ENCODE data around the gene CTDSPL. TPM values are rescaled to one million over a fixed set of nuclear protein-coding genes. Genes with fewer than 3 reads are reported as not detected.

CTDSPL gene
- total RNA-seq, 3 donors from 2014 or later (not counting 1 experiment from before 2014, with no cell fraction given) = 0.50 to 3.4 (median 1.8) TPM

- no peak for ATAC-seq
- Histone ChIP-seq H3K27ac (ENCODE audit: low read length) (no peak overlapping the region), H3K9me3 (ENCODE audit: control insufficient read depth, insufficient read depth, low read length) (no peaks in the 10 kb centered on the region), H3K4me1 (ENCODE audit: control insufficient read depth, insufficient read depth, low read length) (no peaks in the 10 kb centered on the region), H3K27me3 (ENCODE audit: control insufficient read depth, insufficient read depth, low read length) (no peaks in the 10 kb centered on the region), H3K4me3 (ENCODE audit: low read length) (no peak overlapping the region), H3K36me3 (ENCODE audit: control insufficient read depth, insufficient read depth, low read length) (no peaks in the 10 kb centered on the region)
- no peak for DNase-seq
- Mint-ChIP-seq H3K36me3 (no peaks in the 10 kb centered on the region), H3K27me3 (ENCODE audit: low read depth in 2 of 2) (peaks cover 0 to 14% of the 10 kb centered on the region in 2 donors), H3K27ac (no peak overlapping the region), H3K4me3 (no peak overlapping the region), H3K9me3 (no peaks in the 10 kb centered on the region), H3K4me1 (no peaks in the 10 kb centered on the region)
- intact Hi-C loops (cut with micrococcal nuclease) = no loop called here
- TF ChIP-seq CTCF (IDR thresholded peaks at IDR 0.05) = no peak
- WGBS (ENCODE audit: insufficient coverage) = 95% methylated on average over 2 of the region's 2 CpGs
Observed at GRCh38 chr3:37816271-37816670, 45.4 kb upstream of the CTDSPL start.

- peaks cover 0 to 14% of the 10 kb centered on the region in 2 donors for H3K27me3 Mint-ChIP-seq (ENCODE audit: low read depth in 2 of 2)
- Histone ChIP-seq H3K4me1 (ENCODE audit: control insufficient read depth, insufficient read depth, low read length) (no peaks in the 10 kb centered on the region), H3K9me3 (ENCODE audit: control insufficient read depth, insufficient read depth, low read length) (no peaks in the 10 kb centered on the region), H3K36me3 (ENCODE audit: control insufficient read depth, insufficient read depth, low read length) (no peaks in the 10 kb centered on the region), H3K4me3 (ENCODE audit: low read length) (no peak overlapping the region), H3K27me3 (ENCODE audit: control insufficient read depth, insufficient read depth, low read length) (no peaks in the 10 kb centered on the region), H3K27ac (ENCODE audit: low read length) (no peak overlapping the region)
- DNase-seq (no peak), ATAC-seq (no peak)
- intact Hi-C loops (cut with micrococcal nuclease) = no loop called here
- H3K27ac Mint-ChIP-seq = no peak overlapping the region
- WGBS (ENCODE audit: insufficient coverage) = 95% methylated on average over 2 of the region's 3 CpGs
- no peak overlapping the region for H3K4me3 Mint-ChIP-seq
- no peak for TF ChIP-seq CTCF (IDR thresholded peaks at IDR 0.05)
- H3K36me3 Mint-ChIP-seq = no peaks in the 10 kb centered on the region
- H3K4me1 Mint-ChIP-seq = no peaks in the 10 kb centered on the region
- no peaks in the 10 kb centered on the region for H3K9me3 Mint-ChIP-seq
Observed at GRCh38 chr3:37819591-37819990, 42.1 kb upstream of the CTDSPL start.

- Mint-ChIP-seq H3K4me1 (no peaks in the 10 kb centered on the region), H3K27me3 (ENCODE audit: low read depth in 2 of 2) (peaks cover 0 to 14% of the 10 kb centered on the region in 2 donors), H3K36me3 (no peaks in the 10 kb centered on the region), H3K27ac (no peak overlapping the region), H3K9me3 (no peaks in the 10 kb centered on the region), H3K4me3 (no peak overlapping the region)
- DNase-seq (no peak), ATAC-seq (no peak)
- H3K9me3 ChIP-seq (ENCODE audit: control insufficient read depth, insufficient read depth, low read length) = no peaks in the 10 kb centered on the region
- intact Hi-C loops (cut with micrococcal nuclease) = no loop called here
- no peaks in the 10 kb centered on the region for H3K27me3 ChIP-seq (ENCODE audit: control insufficient read depth, insufficient read depth, low read length)
- no peaks in the 10 kb centered on the region for H3K36me3 ChIP-seq (ENCODE audit: control insufficient read depth, insufficient read depth, low read length)
- no peak for TF ChIP-seq CTCF (IDR thresholded peaks at IDR 0.05)
- no peak overlapping the region for H3K4me3 ChIP-seq (ENCODE audit: low read length)
- no peak overlapping the region for H3K27ac ChIP-seq (ENCODE audit: low read length)
- WGBS (ENCODE audit: insufficient coverage) = 83% methylated on average over 3 of the region's 3 CpGs
- H3K4me1 ChIP-seq (ENCODE audit: control insufficient read depth, insufficient read depth, low read length) = no peaks in the 10 kb centered on the region
Observed at GRCh38 chr3:37820286-37820685, 41.4 kb upstream of the CTDSPL start.

- Mint-ChIP-seq H3K4me3 (no peak overlapping the region), H3K27me3 (ENCODE audit: low read depth in 2 of 2) (peaks cover 4 to 7% of the 10 kb centered on the region in 2 donors), H3K4me1 (no peaks in the 10 kb centered on the region), H3K27ac (no peak overlapping the region), H3K36me3 (no peaks in the 10 kb centered on the region), H3K9me3 (no peaks in the 10 kb centered on the region)
- Histone ChIP-seq H3K4me3 (ENCODE audit: low read length) (no peak overlapping the region), H3K27me3 (ENCODE audit: control insufficient read depth, insufficient read depth, low read length) (no peaks in the 10 kb centered on the region), H3K4me1 (ENCODE audit: control insufficient read depth, insufficient read depth, low read length) (no peaks in the 10 kb centered on the region), H3K36me3 (ENCODE audit: control insufficient read depth, insufficient read depth, low read length) (no peaks in the 10 kb centered on the region), H3K27ac (ENCODE audit: low read length) (no peak overlapping the region), H3K9me3 (ENCODE audit: control insufficient read depth, insufficient read depth, low read length) (no peaks in the 10 kb centered on the region)
- intact Hi-C loops (cut with micrococcal nuclease) = no loop called here
- 83% methylated on average over 4 of the region's 4 CpGs for WGBS (ENCODE audit: insufficient coverage)
- ATAC-seq = no peak
- DNase-seq = no peak
- no peak for TF ChIP-seq CTCF (IDR thresholded peaks at IDR 0.05)
Observed at GRCh38 chr3:37823189-37823588, 38.5 kb upstream of the CTDSPL start.
